HG03064 (cell line): Measurements from ENCODE around the gene PECR.
A peak's percentile ranks its signal among the peaks of the same experiment; 100 is the strongest.

Source experiments
- ATAC-seq: cut with Tn5 transposase; IDR thresholded peaks from one replicate; pipeline ENCODE4 v1.9.1; 2021; ENCODE audit warnings: low read depth; ENCODE audit not compliant: unreplicated experiment

The PECR gene

DNA sequence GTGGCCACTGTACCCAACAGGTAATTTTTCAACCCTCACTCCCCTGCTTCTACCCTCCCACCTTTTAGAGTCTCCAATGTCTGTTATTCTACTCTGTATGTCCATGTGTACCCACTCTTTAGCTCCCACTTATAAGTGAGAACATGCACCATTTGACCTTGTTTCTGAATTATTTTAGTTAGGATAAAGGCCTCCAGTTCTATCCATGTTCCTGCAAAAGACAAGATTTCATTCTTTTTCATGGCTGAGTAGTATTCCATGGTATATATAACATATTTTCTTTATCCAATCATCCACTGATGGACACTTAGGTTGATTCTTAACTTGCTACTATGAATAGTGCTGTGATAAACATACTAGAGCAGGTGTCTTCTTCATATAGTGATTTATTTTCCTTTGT is 9.1 kb downstream of the PECR start:
- no peak for ATAC-seq

DNA sequence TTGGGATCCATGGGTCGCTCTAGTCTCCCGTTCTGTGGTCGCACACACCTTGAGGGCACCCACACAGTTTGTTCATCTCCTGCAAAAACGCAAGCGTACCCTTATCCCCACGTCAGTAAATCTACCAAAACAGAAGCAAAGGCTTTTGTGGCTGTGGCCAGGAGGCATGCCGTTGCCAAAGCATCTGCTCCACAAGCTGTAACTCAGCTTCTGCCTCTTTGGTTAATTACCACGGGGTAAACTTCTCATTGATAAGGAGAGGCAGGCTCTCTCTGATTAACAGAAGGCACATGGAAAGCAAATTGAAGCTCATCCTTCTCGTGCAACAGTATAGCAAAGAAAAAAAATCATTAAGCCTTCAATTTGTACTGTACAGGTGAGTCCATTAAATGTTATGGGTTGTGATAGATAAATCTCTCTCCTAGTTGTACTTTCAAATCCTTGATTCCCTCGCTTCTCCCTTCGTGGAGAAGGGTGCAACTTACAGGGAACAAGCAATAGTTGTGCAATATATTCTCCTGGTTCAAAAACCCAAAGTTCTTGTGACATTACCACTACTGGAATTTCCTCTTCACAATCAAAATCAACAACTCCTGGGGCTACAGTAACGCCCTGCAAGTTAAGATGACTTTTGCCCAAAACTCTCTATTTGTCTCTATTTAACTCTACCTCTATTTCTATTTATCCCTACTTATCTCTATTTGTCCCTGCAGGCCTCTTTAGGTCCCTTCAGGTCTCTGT is 10.3 kb downstream of the PECR start:
- no peak for ATAC-seq

DNA sequence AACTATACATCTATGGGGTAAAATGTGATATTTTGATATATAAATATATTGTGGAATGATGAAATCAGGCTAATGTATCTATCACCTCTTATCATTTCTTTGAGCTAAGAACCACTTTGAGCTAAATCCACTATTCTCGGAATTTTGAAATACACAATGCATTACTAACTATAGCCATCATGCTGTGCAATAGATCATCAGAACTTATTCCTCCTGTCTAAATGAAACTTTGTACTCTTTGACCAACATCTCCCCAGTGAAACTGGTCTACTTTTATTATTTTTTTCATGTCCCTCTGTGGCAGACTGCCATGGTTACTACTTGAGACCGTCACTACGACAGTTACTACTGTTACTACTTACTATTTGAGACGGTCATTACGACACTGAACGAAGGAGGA is 11.4 kb downstream of the PECR start:
- no peak for ATAC-seq

DNA sequence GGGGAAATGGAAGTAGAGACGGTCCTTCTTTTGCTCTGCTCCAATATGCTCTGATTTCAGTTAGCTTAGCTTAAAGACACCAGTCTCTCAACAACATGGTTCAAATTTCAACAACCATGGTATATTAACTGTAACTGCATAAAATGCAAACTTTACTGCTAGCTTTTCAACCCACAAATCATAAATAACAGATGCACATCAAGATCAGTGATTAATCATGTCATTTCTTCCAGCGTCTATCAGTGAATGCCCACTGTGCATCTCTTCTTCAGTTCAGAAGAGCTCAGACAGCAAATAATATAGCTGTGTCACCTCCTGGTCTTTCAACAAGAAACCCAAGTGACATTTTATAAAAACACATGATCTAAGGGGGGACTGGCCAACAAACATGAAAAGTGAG is 12.6 kb downstream of the PECR start:
- ATAC-seq = no peak

DNA sequence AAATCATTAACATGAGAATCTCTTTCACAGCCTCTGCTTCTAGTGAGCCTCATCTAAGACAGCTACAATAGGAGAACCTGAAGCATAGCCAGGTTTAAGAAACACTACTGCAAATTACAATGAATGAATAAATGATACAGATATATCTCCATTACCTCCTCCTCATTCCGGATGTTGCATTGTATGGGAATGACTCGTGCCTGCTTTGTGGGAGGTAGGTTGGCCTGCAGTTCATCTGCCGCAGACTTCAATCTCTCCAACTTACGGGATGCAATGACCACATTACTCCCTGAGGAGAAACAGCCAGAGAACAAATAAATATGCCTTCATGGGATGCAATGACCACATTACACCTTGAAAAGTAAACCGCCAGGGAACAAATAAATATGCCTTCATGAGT is 15.4 kb downstream of the PECR start:
- no peak for ATAC-seq

DNA sequence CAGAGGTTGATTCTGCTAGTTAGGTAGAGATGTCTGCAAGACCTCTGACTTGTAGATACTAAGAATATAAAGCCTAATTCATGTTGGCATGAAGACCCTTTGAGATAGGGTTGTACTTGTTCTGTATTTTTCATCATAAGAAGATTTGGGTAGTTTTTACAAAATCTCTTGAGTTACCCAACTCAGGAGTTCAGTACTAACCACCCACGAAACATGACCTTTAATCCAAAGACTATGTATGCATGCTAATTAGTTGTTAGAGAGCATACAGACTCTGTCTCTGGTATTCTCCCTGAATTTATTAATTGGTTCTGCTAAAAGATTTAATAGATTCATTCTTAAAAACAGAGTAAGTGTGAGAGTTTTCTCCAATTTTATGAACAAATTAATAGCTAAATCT is 16.9 kb downstream of the PECR start:
- ATAC-seq = no peak

DNA sequence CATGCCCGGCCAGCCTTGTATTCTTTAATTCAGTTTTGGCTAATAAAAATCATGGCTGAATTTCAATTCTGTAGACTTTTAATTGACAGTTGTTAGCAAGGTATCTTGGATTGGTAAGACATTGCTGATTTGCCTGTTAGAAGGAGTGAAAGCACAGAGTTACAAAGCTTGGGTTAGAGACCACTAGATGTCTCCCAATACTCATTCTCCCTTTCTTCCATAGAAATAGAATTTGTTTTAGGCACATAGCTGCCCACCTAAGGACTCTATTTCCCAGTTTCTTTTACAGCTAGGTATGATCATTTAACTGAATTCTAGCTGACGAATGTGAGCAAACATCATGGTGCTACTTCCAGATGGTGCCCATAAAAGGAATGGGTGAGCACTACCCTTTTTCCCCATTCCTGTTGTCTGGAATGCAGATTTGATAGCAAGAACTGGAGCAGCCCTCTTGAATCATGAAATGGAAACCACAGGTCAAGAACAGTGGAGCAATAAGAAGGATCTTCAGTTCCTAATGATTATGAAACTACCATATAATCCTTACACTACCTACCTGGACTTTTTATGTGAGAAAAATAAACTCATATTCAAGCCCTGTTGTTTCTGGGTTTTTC is 17.5 kb downstream of the PECR start:
- no peak for ATAC-seq

DNA sequence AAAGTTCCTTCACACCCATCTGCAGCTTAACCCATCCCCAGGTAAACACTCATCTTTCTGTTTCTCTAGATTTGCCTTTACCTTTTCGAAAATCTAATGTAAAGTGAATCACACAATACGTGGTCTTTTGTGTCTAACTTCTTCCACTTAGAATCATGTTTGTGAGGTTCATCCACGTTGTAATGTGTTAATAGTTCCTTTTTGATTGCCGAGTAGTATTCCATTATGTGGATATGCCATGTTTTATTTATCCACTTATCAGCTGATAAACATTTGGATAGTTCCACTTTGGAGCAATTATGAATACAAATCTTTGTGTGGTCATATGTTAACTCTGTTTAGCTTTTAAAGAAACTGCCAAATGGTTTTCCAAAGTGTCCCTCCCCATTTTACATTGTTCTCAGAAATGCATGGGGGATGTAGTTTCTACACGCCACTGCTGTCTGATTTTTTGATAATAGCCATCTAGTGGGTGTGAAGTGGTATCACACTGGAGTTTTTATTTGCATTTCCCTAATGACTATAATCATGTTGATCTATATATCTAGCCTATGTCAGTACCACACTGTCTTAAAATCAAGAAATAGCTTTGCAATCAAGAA is 22.3 kb downstream of the PECR start:
- no peak for ATAC-seq

DNA sequence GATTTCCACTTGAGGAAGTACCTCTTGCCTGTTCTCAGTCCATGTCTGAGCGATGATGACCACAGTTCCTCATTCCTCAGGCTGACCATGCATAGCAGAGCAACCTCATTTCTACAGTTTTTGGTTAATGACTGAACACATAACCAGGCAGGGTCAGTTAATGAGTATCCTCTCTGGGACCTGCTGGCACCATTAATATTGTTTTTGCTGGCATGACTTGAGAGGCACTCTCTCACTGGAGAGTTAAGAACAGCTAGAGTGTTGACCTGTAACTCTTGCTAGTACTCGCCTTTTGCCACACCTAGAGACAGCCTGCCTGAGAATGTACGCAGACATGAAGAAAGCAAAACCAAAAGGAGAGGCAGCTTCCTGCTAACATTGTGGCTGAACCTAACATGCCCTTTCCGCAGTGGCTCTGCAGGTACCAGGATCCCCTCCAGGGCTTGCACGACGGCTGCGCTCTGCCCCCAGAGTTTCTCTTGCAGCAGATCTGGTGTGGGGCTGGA is 23.9 kb downstream of the PECR start:
- ATAC-seq = peak; percentile 80

DNA sequence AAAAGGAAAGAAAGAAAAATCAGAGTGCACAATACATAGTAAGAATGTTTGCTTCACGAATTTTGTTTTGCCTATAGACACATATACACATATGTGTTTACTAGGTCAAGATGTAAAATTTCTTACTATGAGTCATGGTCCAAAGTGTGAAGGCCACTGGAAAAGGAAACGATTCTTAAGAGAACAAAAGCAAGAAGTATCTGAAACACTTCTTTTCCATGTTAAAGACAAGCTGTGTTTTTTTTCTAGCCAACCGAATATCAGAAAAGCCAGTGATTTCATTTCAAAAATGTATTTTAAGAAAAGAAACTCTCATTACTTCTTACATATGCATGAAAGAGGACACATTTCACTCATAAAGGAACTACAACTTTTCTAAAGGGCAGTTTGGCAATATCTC is 24.9 kb downstream of the PECR start:
- ATAC-seq = peak; percentile 47

DNA sequence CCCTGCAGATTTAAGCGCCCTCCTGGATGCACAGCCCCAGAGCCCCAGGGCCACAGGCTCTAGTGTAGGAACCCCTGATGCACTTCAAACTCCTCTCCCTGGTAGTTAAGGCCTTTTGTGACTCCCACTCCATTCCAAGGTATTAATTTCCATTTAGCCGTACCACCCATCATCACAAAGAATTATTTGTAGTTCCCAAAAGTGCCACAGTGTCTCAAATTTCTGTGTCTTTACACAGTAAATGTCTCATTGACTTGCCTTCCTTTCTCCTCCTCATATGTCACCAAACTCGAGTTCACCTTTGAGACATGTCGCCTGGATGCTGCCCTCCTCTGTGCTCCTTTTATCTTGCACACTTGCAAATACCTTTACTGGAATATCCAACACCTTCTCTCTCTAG is 25.9 kb downstream of the PECR start:
- ATAC-seq = no peak

DNA sequence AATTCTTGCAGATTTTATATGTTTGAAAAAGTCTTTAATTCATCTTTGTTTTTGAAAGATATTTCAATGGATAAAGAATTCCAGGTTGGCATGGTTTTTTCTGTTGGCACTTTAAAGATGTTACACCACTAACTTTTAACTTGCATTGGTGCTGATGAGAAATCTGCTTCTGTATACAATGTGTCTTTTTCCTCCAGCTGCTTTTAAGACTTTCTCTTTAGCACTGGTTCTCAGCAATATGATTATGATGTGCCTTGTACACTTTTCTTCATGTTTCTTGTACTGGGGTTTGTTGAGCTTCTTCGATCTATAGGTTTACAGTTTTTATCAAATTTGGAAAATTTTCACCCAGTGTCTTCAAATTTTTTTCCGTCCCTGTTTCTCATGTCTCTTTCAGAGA is 29.2 kb downstream of the PECR start:
- no peak for ATAC-seq

DNA sequence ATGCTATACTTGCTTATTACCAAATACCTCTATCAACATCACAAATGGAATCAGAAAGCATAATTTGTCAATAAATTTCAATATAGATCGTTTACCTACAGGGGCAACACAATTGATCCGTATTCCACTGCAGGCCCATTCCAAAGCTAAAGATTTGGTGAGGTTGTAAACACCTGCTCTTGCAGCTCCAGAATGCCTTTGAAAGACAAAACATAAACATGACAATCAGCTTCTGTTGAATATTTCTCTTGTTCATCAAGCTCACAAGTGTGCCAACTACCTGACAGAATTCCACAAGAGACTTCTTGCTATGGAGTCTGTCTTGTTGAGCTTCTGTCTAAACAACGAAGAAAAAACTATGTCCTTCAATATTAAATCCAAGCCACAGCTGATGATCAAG is 30.3 kb downstream of the PECR start:
- no peak for ATAC-seq

DNA sequence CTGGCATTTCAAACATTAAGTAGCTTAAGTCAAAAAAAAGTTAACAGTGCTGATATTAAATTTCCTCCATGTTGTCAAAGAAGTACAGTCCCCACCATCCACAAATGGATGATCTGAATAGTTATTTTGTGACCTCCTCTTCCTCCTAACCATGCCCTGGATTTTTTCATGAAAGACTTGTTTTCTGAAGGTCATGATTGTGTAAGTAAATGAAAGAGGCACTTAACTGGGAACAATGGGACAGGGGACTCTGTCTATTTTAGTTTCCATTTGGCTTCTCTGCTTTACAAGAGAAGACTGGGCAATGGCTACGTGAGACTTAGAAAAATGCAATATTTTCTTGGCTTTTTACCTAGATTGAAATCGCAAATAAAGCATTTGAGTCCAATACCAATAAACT is 32.2 kb downstream of the PECR start:
- ATAC-seq = no peak

DNA sequence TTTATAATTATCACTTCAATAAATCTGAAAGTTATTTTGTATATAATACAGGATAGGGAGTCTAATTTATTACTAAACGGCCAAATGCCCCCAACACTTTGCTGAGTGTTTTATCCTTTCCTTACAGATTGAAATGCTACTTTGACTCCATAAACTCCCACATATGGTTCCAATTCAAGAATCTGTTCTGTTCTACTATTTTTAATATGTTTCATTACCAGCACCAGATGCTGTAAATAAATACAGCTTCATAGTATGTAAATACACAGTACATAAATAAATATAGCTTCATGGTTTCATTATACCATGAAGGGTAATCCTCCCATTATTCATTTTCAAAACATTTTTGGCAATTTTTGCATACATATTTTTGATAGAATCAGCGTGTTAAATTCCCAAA is 34.2 kb downstream of the PECR start:
- no peak for ATAC-seq

DNA sequence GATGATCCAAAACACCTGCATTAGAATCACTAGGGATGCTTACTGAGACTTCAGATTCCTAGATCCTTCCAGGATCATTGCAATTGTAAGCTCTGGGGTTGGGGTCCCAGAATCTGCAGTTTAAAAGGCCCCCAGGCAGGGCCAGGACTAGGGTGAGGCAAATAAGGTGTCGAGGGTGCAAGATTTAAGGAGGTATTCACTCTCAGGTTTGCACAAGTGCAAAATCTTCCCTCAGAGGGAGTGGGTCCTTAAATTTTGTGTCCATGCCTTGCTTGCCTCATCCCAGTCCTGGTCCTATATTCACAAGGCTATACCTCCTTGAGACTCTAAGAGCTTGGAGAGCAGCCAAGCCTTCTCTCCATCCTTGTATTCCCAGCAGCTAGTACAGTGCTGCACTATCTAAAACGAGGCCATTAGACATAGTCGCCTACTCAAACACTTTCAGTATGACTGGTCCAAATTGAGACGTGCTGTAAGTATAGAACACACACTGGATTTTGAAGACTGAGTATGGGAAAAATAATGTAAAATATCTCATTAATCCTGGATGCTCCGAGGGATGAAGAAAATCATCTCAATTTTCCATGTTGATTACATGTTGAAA is 36.6 kb downstream of the PECR start:
- ATAC-seq = peak; percentile 91

DNA sequence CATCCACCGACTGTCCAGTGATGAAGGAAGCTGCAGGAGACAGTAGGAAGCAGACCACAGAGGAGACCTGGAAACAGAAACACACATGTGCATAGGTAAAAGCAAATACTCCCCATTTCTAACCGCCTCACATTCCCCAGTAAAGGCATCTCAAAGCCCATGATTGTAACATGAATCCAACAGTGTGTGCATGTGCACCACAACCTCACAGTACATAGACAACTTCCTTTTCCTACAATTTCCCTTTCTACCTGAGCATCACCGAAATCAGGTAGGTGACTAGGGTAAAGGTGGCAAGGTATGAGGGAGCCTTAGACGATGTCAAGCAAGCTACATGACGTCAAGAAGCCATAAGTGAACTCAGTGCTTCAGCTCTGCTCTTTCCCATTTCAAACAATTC is 37.7 kb downstream of the PECR start:
- no peak for ATAC-seq

DNA sequence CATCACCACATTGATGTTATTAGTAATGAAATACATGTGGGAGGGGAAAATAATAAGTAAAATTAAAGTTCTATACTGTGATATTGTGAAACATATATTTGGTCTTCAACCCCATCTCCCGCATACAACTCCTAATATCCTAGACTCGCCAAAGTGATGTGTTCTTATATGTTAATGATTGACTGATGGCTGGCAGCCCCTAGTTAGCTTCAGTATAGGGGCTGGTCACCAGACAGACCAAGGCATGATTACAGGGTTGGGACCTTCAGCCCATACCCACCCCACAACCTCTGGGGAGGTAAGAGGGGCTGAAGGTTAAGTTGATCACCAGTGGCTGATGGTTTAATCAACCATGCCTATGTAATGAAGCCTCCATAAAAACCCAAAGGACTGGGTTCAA is 40.2 kb downstream of the PECR start:
- no peak for ATAC-seq

DNA sequence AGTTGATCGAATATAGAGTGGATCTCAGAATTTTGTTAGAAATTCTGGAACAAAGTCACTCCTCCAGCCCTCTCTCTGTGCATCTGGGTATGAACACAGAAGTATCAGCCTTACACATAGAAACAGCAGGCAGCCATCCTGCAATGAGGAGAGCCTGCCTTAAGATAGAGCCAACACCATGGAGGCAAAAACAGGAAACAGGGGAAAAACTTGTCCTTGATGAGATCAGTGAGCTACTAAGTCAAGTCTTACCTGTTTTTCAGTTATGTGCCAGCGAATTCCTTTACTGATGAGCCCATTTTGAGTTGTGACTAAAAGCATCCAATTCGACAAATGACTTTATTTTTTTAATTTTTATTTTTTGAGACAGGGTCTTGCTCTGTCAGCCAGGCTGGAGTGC is 41.7 kb downstream of the PECR start:
- no peak for ATAC-seq

DNA sequence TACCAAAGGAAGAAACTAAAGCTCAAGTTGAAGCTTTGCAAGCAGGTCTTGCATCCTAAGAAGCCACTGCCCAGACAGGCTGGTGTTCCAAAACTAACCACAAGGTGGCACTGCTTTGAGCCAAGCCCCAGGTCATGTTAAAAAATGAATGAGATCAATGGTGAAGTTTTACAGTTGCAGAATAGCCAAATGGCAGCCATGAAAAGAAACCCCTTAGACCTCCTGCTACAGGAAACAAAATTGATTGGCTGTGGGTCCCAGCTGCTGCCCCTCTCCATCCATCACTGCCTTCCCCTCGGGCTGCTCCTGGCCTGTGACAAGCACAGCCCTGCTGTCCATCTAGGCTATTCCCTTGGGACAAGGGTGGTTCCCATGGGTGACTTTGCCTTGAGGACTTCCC is 47.5 kb downstream of the PECR start:
- peak; percentile 39 for ATAC-seq

DNA sequence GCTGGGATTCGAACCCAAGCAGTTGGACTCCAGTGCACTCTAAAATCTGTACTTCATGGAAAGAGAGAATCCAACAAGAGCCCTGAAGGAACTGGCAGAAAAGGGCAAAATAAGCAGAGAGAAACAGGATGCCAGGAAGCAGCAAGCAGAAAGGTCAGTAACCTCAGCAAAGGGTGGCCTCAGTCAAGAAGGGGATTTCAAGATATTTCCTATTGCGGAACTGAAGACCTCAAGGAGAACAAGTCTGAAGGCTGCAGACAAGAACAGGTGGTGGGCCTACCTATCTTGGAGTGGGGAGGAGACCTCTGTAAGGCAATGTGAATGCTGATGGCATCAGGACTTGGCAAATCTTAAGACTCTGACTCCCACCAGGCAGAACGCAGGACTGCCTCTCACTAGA is 48.2 kb downstream of the PECR start:
- ATAC-seq = no peak
